Endothelial cell of hepatic sinusoid (primary cell): ENCODE measurements around the gene SMYD2.

ENCODE experiments used
- in situ Hi-C: cut with HindIII; loops from 2 replicates; pipeline ENCODE4 v1.10.0; 2017; ENCODE audit warnings: low sequenced_read_pairs

SMYD2 gene

GRCh38 chr1:214327514-214327913 lies 46.6 kb downstream of the SMYD2 start:
- in situ Hi-C loops = loop anchor here (5.0 kb wide), 1 partner anchor 70 kb away; no protein-coding TSS in a partner anchor

- in situ Hi-C loops = loop anchor here (5.0 kb wide), 1 partner anchor 72 kb away; no protein-coding TSS in a partner anchor
Measured at GRCh38 chr1:214328770-214329469, 48.0 kb downstream of the SMYD2 start.

GRCh38 chr1:214329470-214330220 lies 48.7 kb downstream of the SMYD2 start:
- in situ Hi-C loops = loop anchor here (5.0 to 10.0 kb wide), 2 partner anchors 72 to 255 kb away; no protein-coding TSS in a partner anchor

- in situ Hi-C loops = loop anchor here (10.0 kb wide), 1 partner anchor 255 kb away; no protein-coding TSS in a partner anchor
Measured at GRCh38 chr1:214330222-214330621, 49.3 kb downstream of the SMYD2 start.

GRCh38 chr1:214330715-214331114 lies 49.8 kb downstream of the SMYD2 start:
- in situ Hi-C loops = loop anchor here (10.0 kb wide), 1 partner anchor 254 kb away; no protein-coding TSS in a partner anchor

- in situ Hi-C loops = loop anchor here (10.0 kb wide), 1 partner anchor 254 kb away; no protein-coding TSS in a partner anchor
Measured at GRCh38 chr1:214331180-214331579, 50.2 kb downstream of the SMYD2 start.

GRCh38 chr1:214331827-214332423 lies 51.0 kb downstream of the SMYD2 start:
- in situ Hi-C loops = loop anchor here (10.0 kb wide), 1 partner anchor 253 kb away; no protein-coding TSS in a partner anchor

- in situ Hi-C loops = loop anchor here (10.0 kb wide), 1 partner anchor 252 kb away; no protein-coding TSS in a partner anchor
Measured at GRCh38 chr1:214332946-214333798, 52.2 kb downstream of the SMYD2 start.

GRCh38 chr1:214335567-214335966 lies 54.6 kb downstream of the SMYD2 start:
- in situ Hi-C loops = loop anchor here (10.0 kb wide), 1 partner anchor 249 kb away; no protein-coding TSS in a partner anchor

GRCh38 chr1:214337015-214337414 lies 56.1 kb downstream of the SMYD2 start:
- in situ Hi-C loops = loop anchor here (10.0 kb wide), 1 partner anchor 248 kb away; no protein-coding TSS in a partner anchor

- in situ Hi-C loops = loop anchor here (10.0 kb wide), 1 partner anchor 247 kb away; no protein-coding TSS in a partner anchor
Measured at GRCh38 chr1:214337511-214337910, 56.6 kb downstream of the SMYD2 start.

GRCh38 chr1:214338212-214338611 lies 57.3 kb downstream of the SMYD2 start:
- in situ Hi-C loops = loop anchor here (10.0 kb wide), 1 partner anchor 247 kb away; no protein-coding TSS in a partner anchor

- in situ Hi-C loops = no loop called here
Measured at GRCh38 chr1:214341459-214341858, 60.5 kb downstream of the SMYD2 start.

GRCh38 chr1:214341932-214342331 lies 61.0 kb downstream of the SMYD2 start:
- in situ Hi-C loops = no loop called here

- in situ Hi-C loops = no loop called here
Measured at GRCh38 chr1:214342525-214342924, 61.6 kb downstream of the SMYD2 start.

- in situ Hi-C loops = loop anchor here (5.0 kb wide), 1 partner anchor 252 kb away; no protein-coding TSS in a partner anchor
Measured at GRCh38 chr1:214344897-214345296, 63.9 kb downstream of the SMYD2 start.

GRCh38 chr1:214349008-214349407 lies 68.0 kb downstream of the SMYD2 start:
- in situ Hi-C loops = loop anchor here (5.0 kb wide), 1 partner anchor 248 kb away; no protein-coding TSS in a partner anchor

GRCh38 chr1:214349781-214350180 lies 68.8 kb downstream of the SMYD2 start:
- in situ Hi-C loops = loop anchor here (5.0 kb wide), 1 partner anchor 248 kb away; no protein-coding TSS in a partner anchor

- in situ Hi-C loops = no loop called here
Measured at GRCh38 chr1:214351551-214352277, 70.8 kb downstream of the SMYD2 start.
